K562 (cell line): Measurements from ENCODE around the gene SKP2. TPM values are rescaled to one million over a fixed set of nuclear protein-coding genes. Genes with fewer than 3 reads are reported as not detected.

Source experiments
- ATAC-seq: fragments of 200-7000 bp; cut with Tn5 transposase; 3 replicates; pipeline ENCODE4 v1.9.1; 2020; ENCODE audit warnings: moderate library complexity
- BruUV-seq: library from RNA; stranded (reverse); fragments of 400-500 nt; replicated peaks from 2 replicates; lab custom pipeline; 2021; lab: Mats Ljungman, UMichigan
- CTCF ChIA-PET: fragments of 300-600 bp; formaldehyde crosslinking; extraction: SDS; loops from one replicate; lab custom pipeline; 2021; ENCODE audit warnings: low intra/inter-chr PET ratio; lab: Yijun Ruan, JAX
- POLR2A ChIA-PET: fragments of 300-600, 350-650 bp; sonication (Branson Sonifier 250); formaldehyde crosslinking; extraction: SDS; loops from one replicate; lab custom pipeline; 2021; ENCODE audit warnings: antibody characterized with exemption, inconsistent platforms; lab: Yijun Ruan, JAX
- DNase-seq, 4 experiments: peaks; one replicate each; pipeline versions ENCODE4 v3.0.0 to v3.0.0-alpha.2; 2011 to 2018; ENCODE audit warnings: low spot score in 3 of 4, mixed read lengths in 3 of 4; ENCODE audit errors: extremely low read depth in 1 of 4
- FAIRE-seq: peaks from 2 replicates; lab custom pipeline; 2011; peaks lifted over from hg19 to GRCh38; lab: Jason Lieb, UNC
- H2AFZ ChIP-seq: 2 replicates; pipeline ENCODE4 v1.6.0; 2011; ENCODE audit warnings: low read depth, low read length, control low read depth, inconsistent platforms
- H3K27ac ChIP-seq: fragments of 200-600 bp; 3 replicates; pipeline ENCODE4 v1.8.0; 2011; ENCODE audit warnings: low read depth, mild to moderate bottlenecking, control low read depth, inconsistent platforms, low read length, moderate library complexity, mixed read lengths; ENCODE audit errors: extremely low read depth
- H3K27me3 ChIP-seq, 2 experiments: fragments of 300-600 bp in 1 of 2; 2 replicates in 1 of 2; 3 replicates in 1 of 2; pipeline versions ENCODE4 v1.6.0 to v1.8.0; 2011; ENCODE audit warnings: inconsistent platforms in 2 of 2, low read length in 2 of 2, mild to moderate bottlenecking in 1 of 2, mixed read lengths in 1 of 2, moderate library complexity in 1 of 2; ENCODE audit not compliant: control insufficient read depth in 2 of 2, insufficient read depth in 2 of 2
- H3K36me3 ChIP-seq: fragments of 300-600 bp; 3 replicates; pipeline ENCODE4 v1.8.0; 2011; ENCODE audit warnings: mild to moderate bottlenecking, low read length, inconsistent platforms; ENCODE audit not compliant: control insufficient read depth, insufficient read depth
- H3K4me1 ChIP-seq, 2 experiments: fragments of 200-600 bp in 1 of 2; replicated peaks in 1 of 2; 2 replicates in 1 of 2; 3 replicates in 1 of 2; pipeline versions ENCODE4 v1.5.1 to v1.8.0; 2011; ENCODE audit warnings: inconsistent platforms in 2 of 2, low read length in 2 of 2, mild to moderate bottlenecking in 1 of 2, mixed read lengths in 1 of 2, moderate library complexity in 1 of 2; ENCODE audit not compliant: control insufficient read depth in 2 of 2, insufficient read depth in 2 of 2
- H3K4me2 ChIP-seq: 2 replicates; pipeline ENCODE4 v1.6.1; 2011; ENCODE audit warnings: low read length, control low read depth, inconsistent platforms, mixed read lengths; ENCODE audit not compliant: insufficient read depth
- H3K4me3 ChIP-seq: fragments of 200-600 bp; sonication (generic), shearing (Covaris generic); 2 replicates; pipeline ENCODE4 v1.5.1; 2016; ENCODE audit warnings: control low read depth, inconsistent platforms
- H3K79me2 ChIP-seq: fragments of 200-600 bp; 3 replicates; pipeline ENCODE4 v1.8.0; 2011; ENCODE audit warnings: low read length, inconsistent platforms; ENCODE audit not compliant: control insufficient read depth, insufficient read depth
- H3K9ac ChIP-seq, 2 experiments: 2 replicates each; pipeline versions ENCODE4 v1.6.0 to v1.6.1; 2011; ENCODE audit warnings: low read depth in 2 of 2, low read length in 2 of 2, control low read depth in 1 of 2, inconsistent platforms in 1 of 2, mild to moderate bottlenecking in 1 of 2, mixed read lengths in 1 of 2; ENCODE audit not compliant: insufficient read depth in 1 of 2
- H3K9me1 ChIP-seq: one replicate; pipeline ENCODE4 v1.6.0; 2011; ENCODE audit warnings: inconsistent platforms, mild to moderate bottlenecking, low read length, moderate library complexity; ENCODE audit not compliant: control insufficient read depth, insufficient read depth
- H3K9me3 ChIP-seq: replicated peaks from 2 replicates; pipeline ENCODE4 v1.5.1; 2011; ENCODE audit warnings: low read depth, low read length, inconsistent platforms; ENCODE audit not compliant: control insufficient read depth, insufficient read depth
- H4K20me1 ChIP-seq: replicated peaks from 2 replicates; pipeline ENCODE4 v1.6.1; 2011; ENCODE audit warnings: low read length, inconsistent platforms, mixed read lengths; ENCODE audit not compliant: control insufficient read depth, insufficient read depth
- BMI1 ChIP-seq: fragments of 150-350 bp; IDR thresholded peaks from 2 replicates; pipeline ENCODE4 v1.6.1; 2014; ENCODE audit warnings: low read length
- C11orf30 ChIP-seq: fragments of 450-650 bp; IDR thresholded peaks from 2 replicates; pipeline ENCODE4 v1.6.1; 2016; ENCODE audit warnings: low read depth, mild to moderate bottlenecking
- CBX1 ChIP-seq: sonication (generic); IDR thresholded peaks from 2 replicates; pipeline ENCODE4 v1.6.1; 2016; ENCODE audit warnings: antibody characterized with exemption, low read depth, mild to moderate bottlenecking
- FOSL1 ChIP-seq: fragments of 200-800 bp; sonication (Bioruptor generic); conservative IDR thresholded peaks from 2 replicates; pipeline ENCODE4 v1.6.1; 2016; ENCODE audit warnings: missing genetic modification characterization, missing compliant biosample characterization
- NCOR1 ChIP-seq: fragments of 450-650 bp; IDR thresholded peaks from 2 replicates; pipeline ENCODE4 v1.6.1; 2016; ENCODE audit warnings: mild to moderate bottlenecking, moderate library complexity
- PTRF ChIP-seq: fragments of 450-650 bp; IDR thresholded peaks from 2 replicates; pipeline ENCODE4 v1.6.1; 2016; ENCODE audit warnings: mild to moderate bottlenecking, missing genetic modification characterization, missing compliant biosample characterization
- USF1 ChIP-seq: sonication (generic); formaldehyde crosslinking; IDR thresholded peaks from 2 replicates; pipeline ENCODE4 v1.9.0; 2022; ENCODE audit warnings: mild to moderate bottlenecking, missing genetic modification reagents
- ZNF766 ChIP-seq: fragments of 200-800 bp; sonication (Bioruptor generic); conservative IDR thresholded peaks from 2 replicates; pipeline ENCODE4 v1.6.1; 2016; ENCODE audit warnings: missing genetic modification characterization, missing compliant biosample characterization
- WGBS: fragments of 100-300 bp; shearing (Covaris generic); methylation state at CpG from one replicate; pipeline ENCODE4 v1.1.6; 2016; ENCODE audit warnings: low coverage, mixed read lengths; ENCODE audit not compliant: insufficient coverage; ENCODE audit errors: missing lambda C conversion rate; 5-methylcytosine and 5-hydroxymethylcytosine counted together
- in situ Hi-C: fragments of 300-500 bp; cut with MboI; formaldehyde crosslinking; loops from 4 replicates; pipeline ENCODE4 v1.15.0; 2018; ENCODE audit warnings: inconsistent platforms, mixed read lengths
- intact Hi-C: fragments of 100-400 bp; cut with micrococcal nuclease; formaldehyde crosslinking; loops from 2 replicates; pipeline ENCODE4 v1.14.2; 2022
- polyA plus RNA-seq, 8 experiments: library from polyadenylated mRNA; depleted of rRNA in 4 of 8; stranded (reverse) in 5 of 8; unstranded in 3 of 8; fragments of >200 nt; fragmentation: Nextera tagmentation in 2 of 8; fragmentation: Illumina TruSeq in 1 of 8; extraction: Ambion mirVana in 2 of 8; extraction: Trizol in 1 of 8; gene quantifications; 2 replicates each; pipeline versions ENCODE4 v1.2.1 to v1.2.3, GENCODE V29; 2011 to 2014; ENCODE audit warnings: inconsistent platforms in 1 of 8, missing spikeins in 1 of 8
- total RNA-seq, 7 experiments: library from RNA; depleted of rRNA in 6 of 7; stranded (reverse); fragments of >200 nt in 6 of 7; fragmentation: Illumina TruSeq in 2 of 7; extraction: Trizol in 2 of 7; gene quantifications; 2 replicates each; pipeline versions ENCODE4 v1.2.1 to v1.2.3, GENCODE V29; 2011 to 2021; ENCODE audit warnings: low replicate concordance in 1 of 7

SKP2 gene
- total and polyA plus RNA-seq, 9 of the 15 experiments (the other 6 are each of a cell fraction or from before 2014, with no cell fraction given): 30.0 to 97.5 (median 80.8) TPM

- intact Hi-C loops: no loop called here
- Histone ChIP-seq H4K20me1 (no peaks in the 10 kb centered on the region), H2AFZ (no peak overlapping the region), H3K4me1 (no peaks in the 10 kb centered on the region), H3K27ac (no peak overlapping the region), H3K9ac (no peak overlapping the region)
- FAIRE-seq: peak; percentile 26
- CTCF ChIA-PET: no interaction called here
- DNase-seq: no peak
- TF ChIP-seq PTRF (tag) (no peak), NCOR1 (no peak), C11orf30 (no peak), ZNF766 (CRISPR knock-in tag) (no peak)
- TF ChIP-seq, all 486 proteins: peak for 0
- in situ Hi-C loops: no loop called here
- Histone ChIP-seq H3K4me2 (no peak overlapping the region), H3K79me2 (no peaks in the 10 kb centered on the region), H3K27me3 (no peaks in the 10 kb centered on the region), H3K4me3 (no peak overlapping the region), H3K36me3 (peaks cover 44% of the 10 kb centered on the region; the same call in 2 of the 3 replicates), H3K9me1 (no peaks in the 10 kb centered on the region), H3K9me3 (no peaks in the 10 kb centered on the region)
- no TSS peak for BruUV-seq
- ATAC-seq: no peak
- 88% methylated on average over 2 of the region's 2 CpGs for WGBS
- POLR2A ChIA-PET: no interaction called here
Observed at GRCh38 chr5:36208786-36209185, 56.9 kb downstream of the SKP2 start.

GRCh38 chr5:36209664-36210063 is 57.8 kb downstream of the SKP2 start:
- Histone ChIP-seq H3K4me3 (no peak overlapping the region), H3K36me3 (peaks cover 45% of the 10 kb centered on the region; the same call in 2 of the 3 replicates), H3K4me2 (no peak overlapping the region), H3K4me1 (no peaks in the 10 kb centered on the region), H3K27me3 (no peaks in the 10 kb centered on the region), H3K27ac (no peak overlapping the region), H3K9me3 (no peaks in the 10 kb centered on the region), H3K9ac (no peak overlapping the region), H3K79me2 (no peaks in the 10 kb centered on the region), H3K9me1 (no peaks in the 10 kb centered on the region), H2AFZ (no peak overlapping the region), H4K20me1 (no peaks in the 10 kb centered on the region)
- POLR2A ChIA-PET: no interaction called here
- CTCF ChIA-PET: no interaction called here
- WGBS: 88% methylated on average over 3 of the region's 3 CpGs
- no TSS peak for BruUV-seq
- DNase-seq (no peak), ATAC-seq (no peak), FAIRE-seq (peak; percentile 51)
- intact Hi-C loops: no loop called here
- in situ Hi-C loops: no loop called here
- TF ChIP-seq BMI1: no peak
- no peak for TF ChIP-seq CBX1
- TF ChIP-seq FOSL1 (tag): peak; percentile 63
- TF ChIP-seq USF1 (CRISPR knock-in tag): no peak
